Activated T-helper 17 cell treated with anti-CD3 and anti-CD28 coated beads, Interleukin-2, amount 50 U/mL, for 72 hours (primary cell): Measurements from ENCODE around the gene EML4. TPM values are rescaled to one million over a fixed set of nuclear protein-coding genes. Genes with fewer than 3 reads are reported as not detected.

Source experiments
- ATAC-seq: fragments of 150-1000 bp; cut with Tn5 transposase; replicated peaks from 2 replicates; pipeline ENCODE4 v1.10.0; 2021; ENCODE audit warnings: mild to moderate bottlenecking, moderate library complexity
- H3K27ac Mint-ChIP-seq: one replicate; pipeline ENCODE4 v1.8.0; 2022; ENCODE audit warnings: mixed read lengths
- H3K27me3 Mint-ChIP-seq: one replicate; pipeline ENCODE4 v1.8.0; 2022; ENCODE audit warnings: mixed read lengths
- H3K36me3 Mint-ChIP-seq: one replicate; pipeline ENCODE4 v1.8.0; 2022; ENCODE audit warnings: low read depth, mild to moderate bottlenecking, mixed read lengths
- H3K4me1 Mint-ChIP-seq: one replicate; pipeline ENCODE4 v1.8.0; 2022; ENCODE audit warnings: mixed read lengths
- H3K4me3 Mint-ChIP-seq: one replicate; pipeline ENCODE4 v1.8.0; 2022; ENCODE audit warnings: mild to moderate bottlenecking, mixed read lengths
- H3K9me3 Mint-ChIP-seq: one replicate; pipeline ENCODE4 v1.8.0; 2022; ENCODE audit warnings: mixed read lengths
- total RNA-seq, 2 donors: library from RNA; stranded (reverse); gene quantifications; one replicate each; pipeline ENCODE4 v1.2.3, GENCODE V29; 2022

Gene EML4
- total RNA-seq, 2 donors from 2014 or later = 69.9 to 93.7 TPM

- Mint-ChIP-seq H3K4me3 (peak overlapping the region; percentile 52), H3K27ac (peak overlapping the region; percentile 42), H3K27me3 (no peaks in the 10 kb centered on the region), H3K9me3 (no peaks in the 10 kb centered on the region), H3K36me3 (peaks cover 56% of the 10 kb centered on the region), H3K4me1 (peaks cover 47% of the 10 kb centered on the region)
- no peak for ATAC-seq
Measured at GRCh38 chr2:42176992-42177738, 8.0 kb downstream of the EML4 start.

GRCh38 chr2:42178335-42178734, 9.2 kb downstream of the EML4 start:
- H3K27me3 Mint-ChIP-seq = no peaks in the 10 kb centered on the region
- peak overlapping the region; percentile 42 for H3K27ac Mint-ChIP-seq
- no peak for ATAC-seq
- H3K4me1 Mint-ChIP-seq = peaks cover 48% of the 10 kb centered on the region
- H3K9me3 Mint-ChIP-seq = no peaks in the 10 kb centered on the region
- H3K36me3 Mint-ChIP-seq = peaks cover 64% of the 10 kb centered on the region
- H3K4me3 Mint-ChIP-seq = peak overlapping the region; percentile 13

- Mint-ChIP-seq H3K4me3 (peak overlapping the region; percentile 43), H3K36me3 (peaks cover 74% of the 10 kb centered on the region), H3K9me3 (no peaks in the 10 kb centered on the region), H3K4me1 (peaks cover 54% of the 10 kb centered on the region), H3K27ac (peak overlapping the region; percentile 39), H3K27me3 (no peaks in the 10 kb centered on the region)
- peak; percentile 37 for ATAC-seq
Measured at GRCh38 chr2:42180300-42180699, 11.1 kb downstream of the EML4 start.

- Mint-ChIP-seq H3K9me3 (no peaks in the 10 kb centered on the region), H3K4me3 (peak overlapping the region; percentile 37), H3K36me3 (peaks cover 66% of the 10 kb centered on the region), H3K4me1 (peaks cover 50% of the 10 kb centered on the region), H3K27me3 (no peaks in the 10 kb centered on the region), H3K27ac (peak overlapping the region; percentile 73)
- ATAC-seq = no peak
Measured at GRCh38 chr2:42182654-42183308, 13.6 kb downstream of the EML4 start.

- H3K4me3 Mint-ChIP-seq = peak overlapping the region; percentile 27
- no peaks in the 10 kb centered on the region for H3K27me3 Mint-ChIP-seq
- H3K36me3 Mint-ChIP-seq = peaks cover 64% of the 10 kb centered on the region
- peak; percentile 50 for ATAC-seq
- H3K27ac Mint-ChIP-seq = no peak overlapping the region
- no peaks in the 10 kb centered on the region for H3K9me3 Mint-ChIP-seq
- peaks cover 43% of the 10 kb centered on the region for H3K4me1 Mint-ChIP-seq
Measured at GRCh38 chr2:42183775-42184174, 14.6 kb downstream of the EML4 start.

GRCh38 chr2:42184346-42184745, 15.2 kb downstream of the EML4 start:
- Mint-ChIP-seq H3K36me3 (peaks cover 63% of the 10 kb centered on the region), H3K27me3 (no peaks in the 10 kb centered on the region), H3K9me3 (no peaks in the 10 kb centered on the region), H3K4me1 (peaks cover 43% of the 10 kb centered on the region), H3K27ac (peak overlapping the region; percentile 20), H3K4me3 (peak overlapping the region; percentile 10)
- ATAC-seq = no peak

GRCh38 chr2:42185220-42185921, 16.2 kb downstream of the EML4 start:
- no peak for ATAC-seq
- Mint-ChIP-seq H3K36me3 (peaks cover 55% of the 10 kb centered on the region), H3K4me1 (peaks cover 39% of the 10 kb centered on the region), H3K4me3 (peak overlapping the region; percentile 0), H3K27ac (peak overlapping the region; percentile 18), H3K9me3 (no peaks in the 10 kb centered on the region), H3K27me3 (no peaks in the 10 kb centered on the region)

- Mint-ChIP-seq H3K4me1 (peaks cover 38% of the 10 kb centered on the region), H3K36me3 (peaks cover 52% of the 10 kb centered on the region)
Measured at GRCh38 chr2:42186366-42186765, 17.2 kb downstream of the EML4 start.

GRCh38 chr2:42186945-42187632, 17.9 kb downstream of the EML4 start:
- peaks cover 36% of the 10 kb centered on the region for H3K4me1 Mint-ChIP-seq
- H3K4me3 Mint-ChIP-seq = peak overlapping the region; percentile 30
- H3K27me3 Mint-ChIP-seq = no peaks in the 10 kb centered on the region
- peak overlapping the region; percentile 72 for H3K27ac Mint-ChIP-seq
- H3K9me3 Mint-ChIP-seq = no peaks in the 10 kb centered on the region
- peaks cover 50% of the 10 kb centered on the region for H3K36me3 Mint-ChIP-seq
- ATAC-seq = peak; percentile 35

More at GRCh38 chr2:42186366-42186765, 17.2 kb downstream of the EML4 start:
- H3K27ac Mint-ChIP-seq = peak overlapping the region; percentile 78
- no peak for ATAC-seq
- no peaks in the 10 kb centered on the region for H3K9me3 Mint-ChIP-seq
- H3K27me3 Mint-ChIP-seq = no peaks in the 10 kb centered on the region
- H3K4me3 Mint-ChIP-seq = no peak overlapping the region

GRCh38 chr2:42187886-42188285, 18.7 kb downstream of the EML4 start:
- ATAC-seq = no peak
- Mint-ChIP-seq H3K4me1 (peaks cover 35% of the 10 kb centered on the region), H3K36me3 (peaks cover 49% of the 10 kb centered on the region), H3K4me3 (no peak overlapping the region), H3K27me3 (no peaks in the 10 kb centered on the region), H3K27ac (no peak overlapping the region), H3K9me3 (no peaks in the 10 kb centered on the region)

- H3K9me3 Mint-ChIP-seq = no peaks in the 10 kb centered on the region
- no peak overlapping the region for H3K4me3 Mint-ChIP-seq
- H3K27ac Mint-ChIP-seq = peak overlapping the region; percentile 37
- peaks cover 43% of the 10 kb centered on the region for H3K4me1 Mint-ChIP-seq
- H3K36me3 Mint-ChIP-seq = peaks cover 48% of the 10 kb centered on the region
- H3K27me3 Mint-ChIP-seq = no peaks in the 10 kb centered on the region
- ATAC-seq = no peak
Measured at GRCh38 chr2:42189235-42189566, 20.0 kb downstream of the EML4 start.

- ATAC-seq = no peak
- Mint-ChIP-seq H3K36me3 (peaks cover 39% of the 10 kb centered on the region), H3K4me3 (peak overlapping the region; percentile 6), H3K27me3 (no peaks in the 10 kb centered on the region), H3K4me1 (peaks cover 37% of the 10 kb centered on the region), H3K9me3 (no peaks in the 10 kb centered on the region), H3K27ac (no peak overlapping the region)
Measured at GRCh38 chr2:42190191-42190590, 21.0 kb downstream of the EML4 start.

GRCh38 chr2:42191285-42192009, 22.3 kb downstream of the EML4 start:
- peak overlapping the region; percentile 64 for H3K4me3 Mint-ChIP-seq
- no peaks in the 10 kb centered on the region for H3K27me3 Mint-ChIP-seq
- peaks cover 34% of the 10 kb centered on the region for H3K36me3 Mint-ChIP-seq
- no peaks in the 10 kb centered on the region for H3K9me3 Mint-ChIP-seq
- H3K27ac Mint-ChIP-seq = peak overlapping the region; percentile 59
- ATAC-seq = no peak
- H3K4me1 Mint-ChIP-seq = peaks cover 36% of the 10 kb centered on the region

GRCh38 chr2:42192010-42192373, 22.8 kb downstream of the EML4 start:
- H3K27ac Mint-ChIP-seq = peak overlapping the region; percentile 67
- peaks cover 33% of the 10 kb centered on the region for H3K36me3 Mint-ChIP-seq
- H3K9me3 Mint-ChIP-seq = no peaks in the 10 kb centered on the region
- H3K4me3 Mint-ChIP-seq = peak overlapping the region; percentile 64
- peaks cover 41% of the 10 kb centered on the region for H3K4me1 Mint-ChIP-seq
- no peak for ATAC-seq
- H3K27me3 Mint-ChIP-seq = no peaks in the 10 kb centered on the region
